ENCODE results near the gene PTGER1. TPM values are rescaled to one million over a fixed set of nuclear protein-coding genes. Genes with fewer than 3 reads are reported as not detected.

The PTGER1 gene
- total and polyA plus RNA-seq, 4 donors, result 0.15 to 0.42 (median 0.22) TPM; not detected in 1

GRCh38 chr19:14517446-14517839 lies 42.3 kb upstream of the PTGER1 start:
- H3K27me3 ChIP-seq (ENCODE audit: control insufficient read depth in 4 of 4, insufficient read depth in 4 of 4, low read length in 3 of 4), result no peaks in the 10 kb centered on the region
- peak overlapping the region; percentile 73 to 95 (median 87) for H3K4me3 ChIP-seq (ENCODE audit: low read depth in 1 of 3, low read length in 3 of 3)
- under 1% methylated on average over 32 of the region's 32 CpGs for WGBS
- H3K4me1 ChIP-seq (ENCODE audit: control insufficient read depth in 4 of 4, insufficient read depth in 4 of 4, low read length in 3 of 4), result peaks cover 24 to 57% (median 35%) of the 10 kb centered on the region in 4 donors
- TF ChIP-seq HNF4A (conservative IDR thresholded peaks at IDR 0.05), result no peak
- no peak for TF ChIP-seq ATF3 (IDR thresholded peaks at IDR 0.05)
- no peak for TF ChIP-seq SP1 (IDR thresholded peaks at IDR 0.05)
- no peak for DNase-seq (ENCODE audit: low spot score)
- H3K9ac ChIP-seq (ENCODE audit: low read depth in 1 of 2, low read length in 2 of 2), result peak overlapping the region; percentile 69 to 96
- H3K9me3 ChIP-seq (ENCODE audit: control insufficient read depth in 4 of 4, low read length in 3 of 4), result no peaks in the 10 kb centered on the region
- peaks cover 8 to 22% (median 14%) of the 10 kb centered on the region in 4 donors for H3K36me3 ChIP-seq (ENCODE audit: control insufficient read depth in 4 of 4, insufficient read depth in 3 of 4, low read depth in 1 of 4, low read length in 3 of 4)
- H3K27ac ChIP-seq (ENCODE audit: low read depth in 1 of 2, low read length in 2 of 2), result peak overlapping the region; percentile 98 to 100

DNA sequence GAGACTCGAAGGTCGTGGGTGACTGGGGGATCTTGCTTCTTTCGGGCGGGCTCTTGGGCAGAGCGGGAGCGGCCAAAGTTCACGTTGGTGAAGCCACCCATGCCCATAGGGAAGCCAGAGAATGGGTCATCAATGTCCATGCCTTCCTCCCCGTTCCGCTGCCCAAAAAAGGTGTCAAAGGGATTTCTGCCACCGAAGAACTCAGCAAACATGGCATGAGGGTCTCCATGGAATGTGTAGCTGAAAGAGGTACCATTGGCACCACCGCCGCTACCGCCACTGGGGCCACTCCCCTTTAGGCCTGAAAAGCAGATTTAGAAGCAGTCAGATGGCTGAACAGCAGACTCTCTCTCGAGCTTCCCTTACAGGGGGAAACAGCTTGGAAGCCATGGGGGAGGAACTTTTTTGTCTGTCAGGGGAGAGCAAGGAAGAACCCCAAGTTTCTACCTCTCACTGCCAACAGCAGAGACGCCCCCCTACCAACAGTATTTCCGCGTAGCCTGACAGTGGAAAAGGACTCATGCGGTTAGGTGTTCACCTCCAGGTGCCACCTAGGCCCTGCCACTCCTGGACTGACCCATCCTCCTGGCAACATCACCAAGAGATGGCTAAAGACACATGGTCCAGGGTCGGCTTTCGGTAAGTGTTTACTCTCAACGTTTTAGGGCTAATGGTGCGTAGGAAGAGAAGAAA lies 41.7 kb upstream of the PTGER1 start:
- peak overlapping the region; percentile 69 to 96 for H3K9ac ChIP-seq (ENCODE audit: low read depth in 1 of 2, low read length in 2 of 2)
- peak; percentile 55 for DNase-seq (ENCODE audit: low spot score)
- H3K27me3 ChIP-seq (ENCODE audit: control insufficient read depth in 4 of 4, insufficient read depth in 4 of 4, low read length in 3 of 4), result no peaks in the 10 kb centered on the region
- H3K9me3 ChIP-seq (ENCODE audit: control insufficient read depth in 4 of 4, low read length in 3 of 4), result no peaks in the 10 kb centered on the region
- WGBS, result 9% methylated on average over 22 of the region's 22 CpGs
- TF ChIP-seq HNF4A (conservative IDR thresholded peaks at IDR 0.05) (peak; percentile 5 to 46), FOXA2 (IDR thresholded peaks at IDR 0.05) (no peak), YY1 (IDR thresholded peaks at IDR 0.05) (peak; percentile 25), TAF1 (conservative IDR thresholded peaks at IDR 0.05) (no peak)
- TF ChIP-seq, protein P1, sequence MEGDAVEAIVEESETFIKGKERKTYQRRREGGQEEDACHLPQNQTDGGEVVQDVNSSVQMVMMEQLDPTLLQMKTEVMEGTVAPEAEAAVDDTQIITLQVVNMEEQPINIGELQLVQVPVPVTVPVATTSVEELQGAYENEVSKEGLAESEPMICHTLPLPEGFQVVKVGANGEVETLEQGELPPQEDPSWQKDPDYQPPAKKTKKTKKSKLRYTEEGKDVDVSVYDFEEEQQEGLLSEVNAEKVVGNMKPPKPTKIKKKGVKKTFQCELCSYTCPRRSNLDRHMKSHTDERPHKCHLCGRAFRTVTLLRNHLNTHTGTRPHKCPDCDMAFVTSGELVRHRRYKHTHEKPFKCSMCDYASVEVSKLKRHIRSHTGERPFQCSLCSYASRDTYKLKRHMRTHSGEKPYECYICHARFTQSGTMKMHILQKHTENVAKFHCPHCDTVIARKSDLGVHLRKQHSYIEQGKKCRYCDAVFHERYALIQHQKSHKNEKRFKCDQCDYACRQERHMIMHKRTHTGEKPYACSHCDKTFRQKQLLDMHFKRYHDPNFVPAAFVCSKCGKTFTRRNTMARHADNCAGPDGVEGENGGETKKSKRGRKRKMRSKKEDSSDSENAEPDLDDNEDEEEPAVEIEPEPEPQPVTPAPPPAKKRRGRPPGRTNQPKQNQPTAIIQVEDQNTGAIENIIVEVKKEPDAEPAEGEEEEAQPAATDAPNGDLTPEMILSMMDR (IDR thresholded peaks at IDR 0.05; ENCODE audit: low read depth, low read length, missing input control), result no peak
- H3K4me1 ChIP-seq (ENCODE audit: control insufficient read depth in 4 of 4, insufficient read depth in 4 of 4, low read length in 3 of 4), result peaks cover 27 to 57% (median 36%) of the 10 kb centered on the region in 4 donors
- H3K4me3 ChIP-seq (ENCODE audit: low read depth in 1 of 3, low read length in 3 of 3), result peak overlapping the region; percentile 73 to 95 (median 87)
- peaks cover 8 to 22% (median 14%) of the 10 kb centered on the region in 4 donors for H3K36me3 ChIP-seq (ENCODE audit: control insufficient read depth in 4 of 4, insufficient read depth in 3 of 4, low read depth in 1 of 4, low read length in 3 of 4)
- peak overlapping the region; percentile 98 to 100 for H3K27ac ChIP-seq (ENCODE audit: low read depth in 1 of 2, low read length in 2 of 2)

DNA sequence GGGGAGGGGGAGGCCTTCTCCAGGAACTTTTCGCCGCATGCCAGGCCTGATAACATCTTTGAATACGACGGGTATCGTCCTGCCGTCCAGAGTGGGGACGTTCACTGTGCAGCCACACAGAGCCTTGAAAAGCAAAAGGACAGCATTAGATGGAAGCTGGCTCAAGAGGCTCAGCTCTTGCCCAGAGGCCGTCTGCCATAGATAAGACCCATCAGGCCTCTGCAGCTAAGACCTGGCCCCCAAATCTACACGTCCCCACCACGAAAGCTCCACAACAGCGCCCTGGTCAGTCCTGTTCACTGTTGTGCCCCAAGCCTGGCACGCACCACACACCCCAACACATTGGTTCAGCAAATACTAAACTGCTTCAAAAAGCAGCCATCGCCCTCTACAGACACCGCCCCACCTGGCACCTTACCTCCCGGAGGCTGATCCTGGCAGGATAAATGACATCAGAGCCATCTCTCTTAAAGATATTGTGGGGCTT lies 40.9 kb upstream of the PTGER1 start:
- Histone ChIP-seq H3K4me3 (ENCODE audit: low read depth in 1 of 3, low read length in 3 of 3) (peak overlapping the region; percentile 73 to 95 (median 87)), H3K27me3 (ENCODE audit: control insufficient read depth in 4 of 4, insufficient read depth in 4 of 4, low read length in 3 of 4) (no peaks in the 10 kb centered on the region), H3K9ac (ENCODE audit: low read depth in 1 of 2, low read length in 2 of 2) (peak overlapping the region in 1 of 2 donors; percentile 69), H3K27ac (ENCODE audit: low read depth in 1 of 2, low read length in 2 of 2) (peak overlapping the region; percentile 3 to 98), H3K4me1 (ENCODE audit: control insufficient read depth in 4 of 4, insufficient read depth in 4 of 4, low read length in 3 of 4) (peaks cover 27 to 61% (median 37%) of the 10 kb centered on the region in 4 donors), H3K36me3 (ENCODE audit: control insufficient read depth in 4 of 4, insufficient read depth in 3 of 4, low read depth in 1 of 4, low read length in 3 of 4) (peaks cover 8 to 22% (median 14%) of the 10 kb centered on the region in 4 donors), H3K9me3 (ENCODE audit: control insufficient read depth in 4 of 4, low read length in 3 of 4) (no peaks in the 10 kb centered on the region)
- TF ChIP-seq FOXA1 (IDR thresholded peaks at IDR 0.05), result no peak
- TF ChIP-seq RAD21 (IDR thresholded peaks at IDR 0.05), result peak in 1 of 2 donors; percentile 25
- WGBS, result 37% methylated on average over 15 of the region's 15 CpGs
- DNase-seq (ENCODE audit: low spot score), result peak; percentile 46

GRCh38 chr19:14515501-14516047 lies 40.4 kb upstream of the PTGER1 start:
- 49% methylated on average over 8 of the region's 8 CpGs for WGBS
- Histone ChIP-seq H3K36me3 (ENCODE audit: control insufficient read depth in 4 of 4, insufficient read depth in 3 of 4, low read depth in 1 of 4, low read length in 3 of 4) (peaks cover 8 to 22% (median 14%) of the 10 kb centered on the region in 4 donors), H3K4me1 (ENCODE audit: control insufficient read depth in 4 of 4, insufficient read depth in 4 of 4, low read length in 3 of 4) (peaks cover 27 to 65% (median 40%) of the 10 kb centered on the region in 4 donors), H3K9me3 (ENCODE audit: control insufficient read depth in 4 of 4, low read length in 3 of 4) (no peaks in the 10 kb centered on the region), H3K27me3 (ENCODE audit: control insufficient read depth in 4 of 4, insufficient read depth in 4 of 4, low read length in 3 of 4) (no peaks in the 10 kb centered on the region), H3K4me3 (ENCODE audit: low read depth in 1 of 3, low read length in 3 of 3) (peak overlapping the region; percentile 73 to 95 (median 87)), H3K9ac (ENCODE audit: low read depth in 1 of 2, low read length in 2 of 2) (peak overlapping the region in 1 of 2 donors; percentile 69), H3K27ac (ENCODE audit: low read depth in 1 of 2, low read length in 2 of 2) (peak overlapping the region; percentile 3 to 98)
- no peak for TF ChIP-seq GABPA (IDR thresholded peaks at IDR 0.05 in 1 of 2, conservative IDR thresholded peaks at IDR 0.05 in 1 of 2)
- TF ChIP-seq MAX (IDR thresholded peaks at IDR 0.05), result no peak
- TF ChIP-seq HNF4A (conservative IDR thresholded peaks at IDR 0.05), result no peak
- no peak for TF ChIP-seq TAF1 (conservative IDR thresholded peaks at IDR 0.05)
- no peak for TF ChIP-seq ZBTB33 (IDR thresholded peaks at IDR 0.05)
- TF ChIP-seq HNF4G (IDR thresholded peaks at IDR 0.05), result no peak
- TF ChIP-seq EGR1 (IDR thresholded peaks at IDR 0.05; ENCODE audit: low read depth in 2 of 2), result no peak
- no peak for DNase-seq (ENCODE audit: low spot score)

All from liver (tissue), 9 donors.